ENCODE results near the gene SCN2A. TPM values are rescaled to one million over a fixed set of nuclear protein-coding genes. Genes with fewer than 3 reads are reported as not detected.
A peak's percentile ranks its signal among the peaks of the same experiment; 100 is the strongest.

SCN2A gene
- total and polyA plus RNA-seq, 9 of the 15 experiments (the other 6 are each of a cell fraction or from before 2014, with no cell fraction given) = 0.08 to 0.69 (median 0.31) TPM; not detected in 1

DNA sequence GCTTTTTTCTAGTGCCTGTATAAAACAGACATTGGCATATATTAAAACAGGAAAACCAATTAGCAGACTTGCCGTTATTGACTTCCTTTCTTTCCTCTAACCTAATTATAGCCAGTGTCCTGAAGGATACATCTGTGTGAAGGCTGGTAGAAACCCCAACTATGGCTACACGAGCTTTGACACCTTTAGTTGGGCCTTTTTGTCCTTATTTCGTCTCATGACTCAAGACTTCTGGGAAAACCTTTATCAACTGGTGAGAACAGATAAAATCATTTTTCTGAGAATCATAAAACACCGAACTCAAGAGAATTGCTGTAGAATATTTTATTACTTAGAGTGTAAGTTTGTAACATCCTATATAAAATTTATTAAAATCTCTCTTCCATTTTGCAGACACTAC lies 74.3 kb downstream of the SCN2A start:
- H3K4me1 ChIP-seq (replicated peaks in 1 of 2; ENCODE audit: control insufficient read depth in 2 of 2, insufficient read depth in 2 of 2, low read length in 2 of 2) = no peaks in the 10 kb centered on the region
- ChIA-PET CTCF (ENCODE audit: low intra/inter-chr PET ratio) (no interaction called here), POLR2A (interaction anchor here (0.5 kb wide), 1 partner anchor 1063 kb away, joined by 3 read pairs; the partner anchor contains the start of gene SCN9A)
- no TSS peak for BruUV-seq (replicated peaks)
- H3K9me1 ChIP-seq (ENCODE audit: control insufficient read depth, insufficient read depth, low read length) = no peaks in the 10 kb centered on the region
- no peak overlapping the region for H3K4me3 ChIP-seq
- H3K9ac ChIP-seq (ENCODE audit: insufficient read depth in 1 of 2, low read depth in 2 of 2, low read length in 2 of 2) = no peak overlapping the region
- in situ Hi-C loops (cut with MboI) = no loop called here
- no peak for DNase-seq (ENCODE audit: extremely low read depth in 1 of 4, low spot score in 3 of 4)
- WGBS (ENCODE audit: insufficient coverage, low coverage, missing lambda C conversion rate) = 0% methylated on average over 4 of the region's 4 CpGs
- FAIRE-seq = no peak
- H3K27me3 ChIP-seq (ENCODE audit: control insufficient read depth in 2 of 2, insufficient read depth in 2 of 2, low read length in 2 of 2) = no peaks in the 10 kb centered on the region
- H3K4me2 ChIP-seq (ENCODE audit: insufficient read depth, low read length) = no peak overlapping the region
- no peaks in the 10 kb centered on the region for H3K9me3 ChIP-seq (replicated peaks; ENCODE audit: control insufficient read depth, insufficient read depth, low read depth, low read length)
- H2AFZ ChIP-seq (ENCODE audit: low read depth, low read length) = no peak overlapping the region
- H3K36me3 ChIP-seq (ENCODE audit: control insufficient read depth, insufficient read depth, low read length) = no peaks in the 10 kb centered on the region
- no peaks in the 10 kb centered on the region for H3K79me2 ChIP-seq (ENCODE audit: control insufficient read depth, insufficient read depth, low read length)
- no peak for ATAC-seq
- H4K20me1 ChIP-seq (replicated peaks; ENCODE audit: control insufficient read depth, insufficient read depth, low read length) = no peaks in the 10 kb centered on the region
- no peak overlapping the region for H3K27ac ChIP-seq (ENCODE audit: extremely low read depth, low read depth, low read length)
- intact Hi-C loops (cut with micrococcal nuclease) = no loop called here
- TF ChIP-seq SMARCC2 (IDR thresholded peaks at IDR 0.05; ENCODE audit: low read depth) (no peak), SOX6 (IDR thresholded peaks at IDR 0.05) (no peak), FOSL1 (tag; conservative IDR thresholded peaks at IDR 0.05) (peak; percentile 63), GABPA (tag; conservative IDR thresholded peaks at IDR 0.05; ENCODE audit: low read depth) (0 out of 2 replicates have a peak, but pooled peaks have one; percentile 10), ZNF311 (CRISPR knock-in tag; IDR thresholded peaks at IDR 0.05) (no peak), ZNF707 (CRISPR knock-in tag; conservative IDR thresholded peaks at IDR 0.05) (no peak)
- TF ChIP-seq, protein P1, sequence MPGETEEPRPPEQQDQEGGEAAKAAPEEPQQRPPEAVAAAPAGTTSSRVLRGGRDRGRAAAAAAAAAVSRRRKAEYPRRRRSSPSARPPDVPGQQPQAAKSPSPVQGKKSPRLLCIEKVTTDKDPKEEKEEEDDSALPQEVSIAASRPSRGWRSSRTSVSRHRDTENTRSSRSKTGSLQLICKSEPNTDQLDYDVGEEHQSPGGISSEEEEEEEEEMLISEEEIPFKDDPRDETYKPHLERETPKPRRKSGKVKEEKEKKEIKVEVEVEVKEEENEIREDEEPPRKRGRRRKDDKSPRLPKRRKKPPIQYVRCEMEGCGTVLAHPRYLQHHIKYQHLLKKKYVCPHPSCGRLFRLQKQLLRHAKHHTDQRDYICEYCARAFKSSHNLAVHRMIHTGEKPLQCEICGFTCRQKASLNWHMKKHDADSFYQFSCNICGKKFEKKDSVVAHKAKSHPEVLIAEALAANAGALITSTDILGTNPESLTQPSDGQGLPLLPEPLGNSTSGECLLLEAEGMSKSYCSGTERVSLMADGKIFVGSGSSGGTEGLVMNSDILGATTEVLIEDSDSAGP (CRISPR knock-in tag; IDR thresholded peaks at IDR 0.05) = no peak
